VCaP (cell line): Measurements from ENCODE around the gene XXYLT1.

Experiments used
- H3K27ac ChIP-seq: fragments of 450-650 bp; 2 replicates; pipeline ENCODE4 v1.5.1; 2017
- CTCF ChIP-seq: fragments of 450-650 bp; conservative IDR thresholded peaks from 2 replicates; pipeline ENCODE4 v1.5.1; 2017; ENCODE audit warnings: mild to moderate bottlenecking, moderate library complexity

XXYLT1 gene

GRCh38 chr3:195271410-195272243 is 668 bp upstream of the XXYLT1 start:
- H3K27ac ChIP-seq = peak overlapping the region; percentile 80
- peak; percentile 94 for TF ChIP-seq CTCF

GRCh38 chr3:195270079-195270816 is 711 bp downstream of the XXYLT1 start:
- H3K27ac ChIP-seq = peak overlapping the region; percentile 80
- no peak for TF ChIP-seq CTCF

- H3K27ac ChIP-seq = peak overlapping the region; percentile 80
- TF ChIP-seq CTCF = no peak
Measured at GRCh38 chr3:195269375-195270078, 1.4 kb downstream of the XXYLT1 start.

- no peak for TF ChIP-seq CTCF
- H3K27ac ChIP-seq = no peak overlapping the region
Measured at GRCh38 chr3:195268576-195269309, 2.2 kb downstream of the XXYLT1 start.

GRCh38 chr3:195267096-195267495 is 3.9 kb downstream of the XXYLT1 start:
- no peak for TF ChIP-seq CTCF
- H3K27ac ChIP-seq = no peak overlapping the region

GRCh38 chr3:195266428-195266827 is 4.5 kb downstream of the XXYLT1 start:
- TF ChIP-seq CTCF = no peak
- no peak overlapping the region for H3K27ac ChIP-seq
